ENCODE results near the gene SLC35F6.

The SLC35F6 gene

DNA sequence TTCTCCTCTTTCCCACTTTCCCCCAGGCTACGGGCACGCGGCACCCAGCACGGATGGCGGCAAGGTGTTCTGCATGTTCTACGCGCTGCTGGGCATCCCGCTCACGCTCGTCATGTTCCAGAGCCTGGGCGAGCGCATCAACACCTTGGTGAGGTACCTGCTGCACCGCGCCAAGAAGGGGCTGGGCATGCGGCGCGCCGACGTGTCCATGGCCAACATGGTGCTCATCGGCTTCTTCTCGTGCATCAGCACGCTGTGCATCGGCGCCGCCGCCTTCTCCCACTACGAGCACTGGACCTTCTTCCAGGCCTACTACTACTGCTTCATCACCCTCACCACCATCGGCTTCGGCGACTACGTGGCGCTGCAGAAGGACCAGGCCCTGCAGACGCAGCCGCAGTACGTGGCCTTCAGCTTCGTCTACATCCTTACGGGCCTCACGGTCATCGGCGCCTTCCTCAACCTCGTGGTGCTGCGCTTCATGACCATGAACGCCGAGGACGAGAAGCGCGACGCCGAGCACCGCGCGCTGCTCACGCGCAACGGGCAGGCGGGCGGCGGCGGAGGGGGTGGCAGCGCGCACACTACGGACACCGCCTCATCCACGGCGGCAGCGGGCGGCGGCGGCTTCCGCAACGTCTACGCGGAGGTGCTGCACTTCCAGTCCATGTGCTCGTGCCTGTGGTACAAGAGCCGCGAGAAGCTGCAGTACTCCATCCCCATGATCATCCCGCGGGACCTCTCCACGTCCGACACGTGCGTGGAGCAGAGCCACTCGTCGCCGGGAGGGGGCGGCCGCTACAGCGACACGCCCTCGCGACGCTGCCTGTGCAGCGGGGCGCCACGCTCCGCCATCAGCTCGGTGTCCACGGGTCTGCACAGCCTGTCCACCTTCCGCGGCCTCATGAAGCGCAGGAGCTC is 36.2 kb upstream of the SLC35F6 start:
- H3K36me3 ChIP-seq (ENCODE audit: insufficient read depth, low read length) = no peaks in the 10 kb centered on the region
- no peak for TF ChIP-seq FOXP2 (optimal IDR thresholded peaks at IDR 0.05; ENCODE audit: control extremely low read depth, extremely low read length, insufficient read depth)
- TF ChIP-seq POLR2AphosphoS5 (IDR thresholded peaks at IDR 0.05; ENCODE audit: borderline replicate concordance, low read depth, low read length) = no peak
- no peak for TF ChIP-seq EZH2 (IDR thresholded peaks at IDR 0.05)
- no peak for DNase-seq (ENCODE audit: low read depth, low spot score)
- H3K27ac ChIP-seq = no peak overlapping the region
- H3K9ac ChIP-seq (ENCODE audit: insufficient read length) = no peak overlapping the region
- no peak overlapping the region for H3K4me3 ChIP-seq
- no peaks in the 10 kb centered on the region for H3K9me3 ChIP-seq (ENCODE audit: low read depth, low read length)

GRCh38 chr2:26729311-26729710 is 34.8 kb upstream of the SLC35F6 start:
- no peak overlapping the region for H3K9ac ChIP-seq (ENCODE audit: insufficient read length)
- H3K36me3 ChIP-seq (ENCODE audit: insufficient read depth, low read length) = no peaks in the 10 kb centered on the region
- H3K9me3 ChIP-seq (ENCODE audit: low read depth, low read length) = no peaks in the 10 kb centered on the region
- no peak for DNase-seq (ENCODE audit: low read depth, low spot score)
- TF ChIP-seq POLR2AphosphoS5 (IDR thresholded peaks at IDR 0.05; ENCODE audit: borderline replicate concordance, low read depth, low read length) (no peak), FOXP2 (optimal IDR thresholded peaks at IDR 0.05; ENCODE audit: control extremely low read depth, extremely low read length, insufficient read depth) (no peak), EZH2 (IDR thresholded peaks at IDR 0.05) (no peak)
- H3K4me3 ChIP-seq = no peak overlapping the region
- H3K27ac ChIP-seq = no peak overlapping the region

DNA sequence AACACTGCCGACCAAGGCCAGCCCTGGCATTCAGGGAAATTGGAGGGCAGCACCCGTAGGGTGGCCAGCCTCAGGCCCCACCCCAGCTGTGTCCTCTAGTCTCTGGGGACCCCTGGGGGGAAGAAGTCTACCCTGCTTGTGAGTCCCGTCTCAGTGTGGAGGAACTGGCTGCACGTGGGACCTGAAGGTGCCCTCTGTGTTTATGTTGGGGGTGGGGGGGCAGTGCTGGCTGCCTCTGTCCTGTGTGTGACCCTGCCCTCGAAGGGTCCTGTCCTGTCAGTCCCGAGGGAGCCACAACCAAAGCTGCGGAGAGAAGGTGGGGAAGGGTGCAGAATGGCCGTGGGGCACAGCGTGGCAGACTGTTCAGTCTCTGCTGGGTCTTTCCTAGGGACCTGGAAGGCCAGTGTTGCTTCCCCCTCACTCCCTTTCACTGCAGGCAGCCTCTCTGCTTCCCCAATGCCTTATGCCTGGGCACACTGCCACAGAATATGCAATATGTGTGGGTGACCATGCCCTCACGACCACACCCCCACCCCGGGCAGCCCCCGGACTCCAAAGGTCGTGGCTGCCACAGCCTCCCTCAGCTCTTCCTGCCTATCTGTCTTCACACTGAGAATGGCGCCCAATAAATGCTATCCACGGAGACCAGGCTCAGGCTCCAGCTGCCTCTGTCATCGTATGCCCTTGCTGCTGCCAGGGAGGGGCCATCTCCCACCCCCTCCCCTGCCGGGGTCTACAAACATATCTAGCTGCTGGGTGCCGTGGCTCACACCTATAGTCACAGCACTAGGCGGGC is 33.3 kb upstream of the SLC35F6 start:
- Histone ChIP-seq H3K9ac (ENCODE audit: insufficient read length) (no peak overlapping the region), H3K27ac (no peak overlapping the region), H3K4me3 (no peak overlapping the region), H3K9me3 (ENCODE audit: low read depth, low read length) (no peaks in the 10 kb centered on the region), H3K36me3 (ENCODE audit: insufficient read depth, low read length) (no peaks in the 10 kb centered on the region)
- DNase-seq (ENCODE audit: low read depth, low spot score) = no peak
- TF ChIP-seq FOXP2 (optimal IDR thresholded peaks at IDR 0.05; ENCODE audit: control extremely low read depth, extremely low read length, insufficient read depth) (no peak), EZH2 (IDR thresholded peaks at IDR 0.05) (no peak), POLR2AphosphoS5 (IDR thresholded peaks at IDR 0.05; ENCODE audit: borderline replicate concordance, low read depth, low read length) (no peak)

- Histone ChIP-seq H3K9me3 (ENCODE audit: low read depth, low read length) (no peaks in the 10 kb centered on the region), H3K9ac (ENCODE audit: insufficient read length) (no peak overlapping the region), H3K27ac (no peak overlapping the region), H3K36me3 (ENCODE audit: insufficient read depth, low read length) (no peaks in the 10 kb centered on the region), H3K4me3 (no peak overlapping the region)
- no peak for DNase-seq (ENCODE audit: low read depth, low spot score)
- TF ChIP-seq FOXP2 (optimal IDR thresholded peaks at IDR 0.05; ENCODE audit: control extremely low read depth, extremely low read length, insufficient read depth) (no peak), EZH2 (IDR thresholded peaks at IDR 0.05) (no peak), POLR2AphosphoS5 (IDR thresholded peaks at IDR 0.05; ENCODE audit: borderline replicate concordance, low read depth, low read length) (no peak)
These were observed 32.4 kb upstream of the SLC35F6 start for GRCh38 chr2:26731714-26732113.

GRCh38 chr2:26732446-26732845 is 31.6 kb upstream of the SLC35F6 start:
- Histone ChIP-seq H3K36me3 (ENCODE audit: insufficient read depth, low read length) (no peaks in the 10 kb centered on the region), H3K27ac (no peak overlapping the region), H3K9me3 (ENCODE audit: low read depth, low read length) (no peaks in the 10 kb centered on the region), H3K9ac (ENCODE audit: insufficient read length) (no peak overlapping the region), H3K4me3 (no peak overlapping the region)
- no peak for DNase-seq (ENCODE audit: low read depth, low spot score)
- TF ChIP-seq POLR2AphosphoS5 (IDR thresholded peaks at IDR 0.05; ENCODE audit: borderline replicate concordance, low read depth, low read length) (no peak), FOXP2 (optimal IDR thresholded peaks at IDR 0.05; ENCODE audit: control extremely low read depth, extremely low read length, insufficient read depth) (no peak), EZH2 (IDR thresholded peaks at IDR 0.05) (no peak)

DNA sequence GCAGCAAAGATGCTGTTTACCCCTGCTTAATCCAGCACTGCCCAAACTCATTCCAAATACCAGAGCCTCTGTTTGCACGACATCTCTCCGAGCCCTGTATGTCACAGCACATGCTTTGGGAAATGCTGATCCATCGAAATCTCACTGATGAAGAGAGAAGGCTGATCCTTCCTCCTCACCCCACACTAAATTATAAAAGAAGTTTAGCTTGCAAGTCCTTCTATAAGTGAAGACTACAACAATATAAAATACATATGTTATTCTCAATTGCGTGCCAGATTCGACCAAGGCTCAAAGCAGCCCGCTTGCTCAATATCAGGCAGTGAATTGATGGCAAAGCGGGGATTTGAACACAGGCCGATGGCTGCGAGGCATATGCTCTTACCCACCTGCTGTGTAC is 30.7 kb upstream of the SLC35F6 start:
- no peak overlapping the region for H3K27ac ChIP-seq
- H3K4me3 ChIP-seq = no peak overlapping the region
- no peak for TF ChIP-seq POLR2AphosphoS5 (IDR thresholded peaks at IDR 0.05; ENCODE audit: borderline replicate concordance, low read depth, low read length)
- TF ChIP-seq FOXP2 (optimal IDR thresholded peaks at IDR 0.05; ENCODE audit: control extremely low read depth, extremely low read length, insufficient read depth) = no peak
- TF ChIP-seq EZH2 (IDR thresholded peaks at IDR 0.05) = no peak
- H3K9ac ChIP-seq (ENCODE audit: insufficient read length) = no peak overlapping the region
- no peaks in the 10 kb centered on the region for H3K9me3 ChIP-seq (ENCODE audit: low read depth, low read length)
- DNase-seq (ENCODE audit: low read depth, low spot score) = no peak
- H3K36me3 ChIP-seq (ENCODE audit: insufficient read depth, low read length) = no peaks in the 10 kb centered on the region

- TF ChIP-seq POLR2AphosphoS5 (IDR thresholded peaks at IDR 0.05; ENCODE audit: borderline replicate concordance, low read depth, low read length) (no peak), EZH2 (IDR thresholded peaks at IDR 0.05) (no peak), FOXP2 (optimal IDR thresholded peaks at IDR 0.05; ENCODE audit: control extremely low read depth, extremely low read length, insufficient read depth) (no peak)
- H3K4me3 ChIP-seq = no peak overlapping the region
- no peak for DNase-seq (ENCODE audit: low read depth, low spot score)
- H3K9ac ChIP-seq (ENCODE audit: insufficient read length) = no peak overlapping the region
- no peak overlapping the region for H3K27ac ChIP-seq
- no peaks in the 10 kb centered on the region for H3K9me3 ChIP-seq (ENCODE audit: low read depth, low read length)
- H3K36me3 ChIP-seq (ENCODE audit: insufficient read depth, low read length) = no peaks in the 10 kb centered on the region
These were observed 29.0 kb upstream of the SLC35F6 start for GRCh38 chr2:26735097-26735496.

- Histone ChIP-seq H3K27ac (no peak overlapping the region), H3K36me3 (ENCODE audit: insufficient read depth, low read length) (no peaks in the 10 kb centered on the region), H3K4me3 (no peak overlapping the region), H3K9ac (ENCODE audit: insufficient read length) (no peak overlapping the region), H3K9me3 (ENCODE audit: low read depth, low read length) (no peaks in the 10 kb centered on the region)
- DNase-seq (ENCODE audit: low read depth, low spot score) = no peak
- TF ChIP-seq POLR2AphosphoS5 (IDR thresholded peaks at IDR 0.05; ENCODE audit: borderline replicate concordance, low read depth, low read length) (no peak), FOXP2 (optimal IDR thresholded peaks at IDR 0.05; ENCODE audit: control extremely low read depth, extremely low read length, insufficient read depth) (no peak), EZH2 (IDR thresholded peaks at IDR 0.05) (no peak)
These were observed 28.0 kb upstream of the SLC35F6 start for GRCh38 chr2:26735883-26736588.
